A549 (cell line): ENCODE measurements around the gene ITGA1. TPM values are rescaled to one million over a fixed set of nuclear protein-coding genes. Genes with fewer than 3 reads are reported as not detected.

Source experiments
- ATAC-seq, 2 experiments: fragments of 200-7000 bp in 1 of 2; fragments of >200 bp in 1 of 2; cut with Nextera tagmentation in 1 of 2; cut with Tn5 transposase in 1 of 2; 3 replicates each; pipeline versions ENCODE4 v1.8.0 to v1.9.1; 2018 to 2020; ENCODE audit warnings: mild to moderate bottlenecking in 1 of 2, moderate library complexity in 1 of 2
- CTCF ChIA-PET: fragments of 300-600 bp; sonication (Branson Sonifier 250); formaldehyde crosslinking; extraction: SDS; loops from one replicate; lab custom pipeline; 2021; ENCODE audit warnings: antibody characterized with exemption, inconsistent platforms; lab: Yijun Ruan, JAX
- POLR2A ChIA-PET: fragments of 350-600 bp; formaldehyde crosslinking; extraction: SDS; loops from one replicate; lab custom pipeline; 2021; ENCODE audit warnings: antibody characterized with exemption, inconsistent platforms; lab: Yijun Ruan, JAX
- DNase-seq, 2 experiments: peaks; one replicate each; pipeline versions ENCODE4 v3.0.0 to v3.0.0-alpha.2; 2011 to 2016; ENCODE audit warnings: low read depth in 1 of 2, low spot score in 1 of 2
- FAIRE-seq: peaks from 2 replicates; lab custom pipeline; 2011; peaks lifted over from hg19 to GRCh38; lab: Jason Lieb, UNC
- H3K27ac ChIP-seq, 2 experiments: fragments of >200 bp; sonication (Bioruptor Twin); formaldehyde crosslinking; 3 replicates each; pipeline ENCODE4 v1.5.1; 2016 to 2017
- H3K4me1 ChIP-seq: fragments of >200 bp; sonication (Bioruptor Twin); formaldehyde crosslinking; 3 replicates; pipeline ENCODE4 v1.6.1; 2016
- H3K4me2 ChIP-seq: fragments of >200 bp; sonication (Bioruptor Twin); formaldehyde crosslinking; 3 replicates; pipeline ENCODE4 v1.6.1; 2016
- H3K4me3 ChIP-seq: fragments of >200 bp; sonication (Bioruptor Twin); formaldehyde crosslinking; 3 replicates; pipeline ENCODE4 v1.5.1; 2016
- H3K9me3 ChIP-seq: fragments of >200 bp; sonication (Bioruptor Twin); formaldehyde crosslinking; 3 replicates; pipeline ENCODE4 v1.6.1; 2016
- BHLHE40 ChIP-seq: IDR thresholded peaks from 2 replicates; pipeline ENCODE4 v1.6.1; 2012; ENCODE audit warnings: low read depth, low read length, inconsistent platforms
- CHD4 ChIP-seq: fragments of 200-600 bp; sonication (generic); IDR thresholded peaks from 2 replicates; pipeline ENCODE4 v1.6.1; 2016; ENCODE audit warnings: antibody characterized with exemption, mild to moderate bottlenecking, borderline replicate concordance
- EHF ChIP-seq: fragments of 250-450 bp; sonication (Bioruptor Pico); IDR thresholded peaks from 2 replicates; pipeline ENCODE4 v1.5.0; 2020; ENCODE audit warnings: mild to moderate bottlenecking
- FOSB ChIP-seq: fragments of 250-450 bp; sonication (Bioruptor Pico); IDR thresholded peaks from 2 replicates; pipeline ENCODE4 v1.5.0; 2020; ENCODE audit warnings: mild to moderate bottlenecking, moderate library complexity
- FOSL2 ChIP-seq, 2 experiments: fragments of 450-650 bp in 1 of 2; fragments of >200 bp in 1 of 2; sonication (Bioruptor Twin) in 1 of 2; formaldehyde crosslinking; IDR thresholded peaks; 2 replicates each; pipeline versions ENCODE4 v1.5.0 to v1.6.1; 2016 to 2020; ENCODE audit warnings: mild to moderate bottlenecking in 1 of 2, moderate library complexity in 1 of 2
- HDAC2 ChIP-seq: fragments of 200-600 bp; sonication (generic); IDR thresholded peaks from 2 replicates; pipeline ENCODE4 v1.6.1; 2016
- HOXA7 ChIP-seq: fragments of 250-450 bp; sonication (Bioruptor Pico); IDR thresholded peaks from 2 replicates; pipeline ENCODE4 v1.5.0; 2020; ENCODE audit warnings: mild to moderate bottlenecking, moderate library complexity
- HOXB13 ChIP-seq: fragments of 250-450 bp; sonication (Bioruptor Pico); IDR thresholded peaks from 2 replicates; pipeline ENCODE4 v1.5.0; 2020; ENCODE audit warnings: low read depth, mild to moderate bottlenecking, moderate library complexity
- JUNB ChIP-seq: fragments of >200 bp; sonication (Bioruptor Twin); formaldehyde crosslinking; IDR thresholded peaks from 2 replicates; pipeline ENCODE4 v1.6.1; 2016
- KDM1A ChIP-seq: fragments of 200-600 bp; sonication (generic); IDR thresholded peaks from 2 replicates; pipeline ENCODE4 v1.6.1; 2016; ENCODE audit warnings: low read depth, mild to moderate bottlenecking
- MAFK ChIP-seq: fragments of 450-650 bp; IDR thresholded peaks from 2 replicates; pipeline ENCODE4 v1.6.1; 2014; ENCODE audit not compliant: partially characterized antibody
- MYC ChIP-seq: IDR thresholded peaks from 2 replicates; pipeline ENCODE4 v1.6.1; 2012; ENCODE audit warnings: mild to moderate bottlenecking, inconsistent platforms, low read length, improper control_type of control experiment, borderline replicate concordance
- NPAS2 ChIP-seq: fragments of 250-450 bp; sonication (Bioruptor Pico); IDR thresholded peaks from 2 replicates; pipeline ENCODE4 v1.8.0; 2022; ENCODE audit warnings: mild to moderate bottlenecking, moderate library complexity, borderline replicate concordance
- NR3C1 ChIP-seq: fragments of >200 bp; sonication (Bioruptor Twin); formaldehyde crosslinking; IDR thresholded peaks from 3 replicates; pipeline ENCODE4 v1.6.1; 2017
- POLR2A ChIP-seq: IDR thresholded peaks from 2 replicates; pipeline ENCODE4 v1.6.1; 2012; ENCODE audit warnings: mild to moderate bottlenecking, low read length
- RARB ChIP-seq: fragments of 250-450 bp; sonication (Bioruptor Pico); IDR thresholded peaks from 2 replicates; pipeline ENCODE4 v1.8.0; 2021; ENCODE audit warnings: mild to moderate bottlenecking, moderate library complexity
- RFX5 ChIP-seq: fragments of 450-650 bp; IDR thresholded peaks from 2 replicates; pipeline ENCODE4 v1.7.1; 2014; ENCODE audit warnings: antibody characterized with exemption, mild to moderate bottlenecking, moderate library complexity
- RNF2 ChIP-seq: fragments of 200-600 bp; sonication (generic); IDR thresholded peaks from 2 replicates; pipeline ENCODE4 v1.6.1; 2016; ENCODE audit warnings: low read depth, mild to moderate bottlenecking, antibody characterized with exemption, moderate library complexity, borderline replicate concordance
- SREBF2 ChIP-seq: fragments of 450-650 bp; IDR thresholded peaks from 2 replicates; pipeline ENCODE4 v1.6.1; 2014; ENCODE audit warnings: mild to moderate bottlenecking, moderate library complexity
- TFCP2L1 ChIP-seq: fragments of 250-450 bp; sonication (Bioruptor Pico); IDR thresholded peaks from 2 replicates; pipeline ENCODE4 v1.5.0; 2021; ENCODE audit warnings: mild to moderate bottlenecking
- ZSCAN20 ChIP-seq: fragments of 250-450 bp; sonication (Bioruptor Pico); IDR thresholded peaks from 2 replicates; pipeline ENCODE4 v1.8.0; 2022; ENCODE audit warnings: mild to moderate bottlenecking, moderate library complexity
- WGBS: methylation state at CpG from one replicate; pipeline ENCODE4 v1.1.6; 2017; ENCODE audit errors: missing lambda C conversion rate; 5-methylcytosine and 5-hydroxymethylcytosine counted together
- polyA plus RNA-seq, 4 experiments: library from polyadenylated mRNA; depleted of rRNA in 3 of 4; stranded (reverse); fragments of >200 nt; fragmentation: RNase III in 1 of 4; extraction: RNeasy Plus Mini Kit Qiagen cat#74134 plus additional on column Dnase treatment in 1 of 4; gene quantifications; 2 replicates in 3 of 4; 3 replicates in 1 of 4; pipeline ENCODE4 v1.2.3, GENCODE V29; 2011 to 2017
- TF ChIP-seq, protein P1 (sequence below): IDR thresholded peaks from 2 replicates; pipeline ENCODE4 v1.6.1; 2012
- TF ChIP-seq, protein P2 (sequence below): fragments of 150-350 bp; IDR thresholded peaks from 2 replicates; pipeline ENCODE4 v1.6.1; 2014; ENCODE audit warnings: low read depth, mild to moderate bottlenecking, low read length
- TF ChIP-seq, protein P3 (sequence below): fragments of >200 bp; sonication (Bioruptor Twin); formaldehyde crosslinking; IDR thresholded peaks from 3 replicates; pipeline ENCODE4 v1.6.1; 2016

The ITGA1 gene
- polyA plus RNA-seq, 2 of the 4 experiments (the other 2 are of a cell fraction), result 1.5 to 5.5 TPM

GRCh38 chr5:52760695-52761366 lies 26.9 kb upstream of the ITGA1 start:
- H3K4me3 ChIP-seq, result no peak overlapping the region
- ATAC-seq, result no peak
- ChIA-PET CTCF (no interaction called here), POLR2A (no interaction called here)
- no peak for TF ChIP-seq CHD4
- no peak for TF ChIP-seq FOSB (CRISPR knock-in tag)
- TF ChIP-seq, protein P1, sequence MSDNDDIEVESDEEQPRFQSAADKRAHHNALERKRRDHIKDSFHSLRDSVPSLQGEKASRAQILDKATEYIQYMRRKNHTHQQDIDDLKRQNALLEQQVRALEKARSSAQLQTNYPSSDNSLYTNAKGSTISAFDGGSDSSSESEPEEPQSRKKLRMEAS, result no peak
- TF ChIP-seq EHF (CRISPR knock-in tag), result no peak
- DNase-seq, result no peak
- FAIRE-seq, result no peak
- no peak overlapping the region for H3K4me2 ChIP-seq
- H3K4me1 ChIP-seq, result no peaks in the 10 kb centered on the region
- H3K27ac ChIP-seq, result no peak overlapping the region
- whole genome bisulfite sequencing, result 12% methylated on average over 1 of the region's 1 CpG
- no peaks in the 10 kb centered on the region for H3K9me3 ChIP-seq

DNA sequence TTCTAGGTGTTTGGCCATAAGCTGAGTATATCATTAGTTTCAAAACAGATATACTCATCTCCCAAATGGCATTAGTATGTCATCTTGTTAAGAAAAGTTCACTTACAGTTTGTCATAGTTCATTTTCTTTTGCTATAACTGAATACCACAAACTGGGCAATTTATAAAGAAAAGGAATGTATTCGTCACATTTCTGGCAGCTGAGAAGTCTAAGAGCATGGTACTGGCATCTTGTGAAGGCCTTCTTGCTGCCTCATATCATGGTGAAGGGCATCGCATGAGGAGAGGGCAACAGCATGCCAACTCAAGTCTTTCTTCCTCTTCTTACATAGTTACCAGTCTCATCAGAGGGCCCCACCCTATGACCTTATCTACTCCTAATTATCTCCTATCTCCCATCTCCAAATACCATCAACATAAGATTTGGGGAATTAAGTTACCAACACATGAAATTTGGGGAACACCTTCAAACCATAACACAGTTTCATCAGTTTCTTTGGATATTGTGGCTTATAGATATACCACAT lies 20.4 kb upstream of the ITGA1 start:
- no peak overlapping the region for H3K27ac ChIP-seq
- no peak for FAIRE-seq
- no peak for ATAC-seq
- 85% methylated on average over 2 of the region's 2 CpGs for WGBS
- CTCF ChIA-PET, result interaction anchor here (0.5 kb wide), 1 partner anchor 66 kb away, joined by 3 read pairs; no protein-coding TSS in a partner anchor
- DNase-seq, result no peak
- no peak for TF ChIP-seq HOXA7 (CRISPR knock-in tag)
- TF ChIP-seq, protein P1, result no peak
- TF ChIP-seq RARB (CRISPR knock-in tag), result no peak
- no peak for TF ChIP-seq MAFK
- TF ChIP-seq RNF2, result no peak
- TF ChIP-seq, protein P2, sequence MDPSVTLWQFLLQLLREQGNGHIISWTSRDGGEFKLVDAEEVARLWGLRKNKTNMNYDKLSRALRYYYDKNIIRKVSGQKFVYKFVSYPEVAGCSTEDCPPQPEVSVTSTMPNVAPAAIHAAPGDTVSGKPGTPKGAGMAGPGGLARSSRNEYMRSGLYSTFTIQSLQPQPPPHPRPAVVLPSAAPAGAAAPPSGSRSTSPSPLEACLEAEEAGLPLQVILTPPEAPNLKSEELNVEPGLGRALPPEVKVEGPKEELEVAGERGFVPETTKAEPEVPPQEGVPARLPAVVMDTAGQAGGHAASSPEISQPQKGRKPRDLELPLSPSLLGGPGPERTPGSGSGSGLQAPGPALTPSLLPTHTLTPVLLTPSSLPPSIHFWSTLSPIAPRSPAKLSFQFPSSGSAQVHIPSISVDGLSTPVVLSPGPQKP, result no peak
- TF ChIP-seq FOSL2 (IDR thresholded peaks at IDR 0.05), result no peak
- no peak for TF ChIP-seq FOSL2 (CRISPR knock-in tag; IDR thresholded peaks at IDR 0.05)
- TF ChIP-seq MYC, result no peak
- TF ChIP-seq JUNB, result no peak
- no peak for TF ChIP-seq BHLHE40
- H3K4me2 ChIP-seq, result no peak overlapping the region
- no peaks in the 10 kb centered on the region for H3K9me3 ChIP-seq
- no peaks in the 10 kb centered on the region for H3K4me1 ChIP-seq
- POLR2A ChIA-PET, result no interaction called here
- no peak overlapping the region for H3K4me3 ChIP-seq

DNA sequence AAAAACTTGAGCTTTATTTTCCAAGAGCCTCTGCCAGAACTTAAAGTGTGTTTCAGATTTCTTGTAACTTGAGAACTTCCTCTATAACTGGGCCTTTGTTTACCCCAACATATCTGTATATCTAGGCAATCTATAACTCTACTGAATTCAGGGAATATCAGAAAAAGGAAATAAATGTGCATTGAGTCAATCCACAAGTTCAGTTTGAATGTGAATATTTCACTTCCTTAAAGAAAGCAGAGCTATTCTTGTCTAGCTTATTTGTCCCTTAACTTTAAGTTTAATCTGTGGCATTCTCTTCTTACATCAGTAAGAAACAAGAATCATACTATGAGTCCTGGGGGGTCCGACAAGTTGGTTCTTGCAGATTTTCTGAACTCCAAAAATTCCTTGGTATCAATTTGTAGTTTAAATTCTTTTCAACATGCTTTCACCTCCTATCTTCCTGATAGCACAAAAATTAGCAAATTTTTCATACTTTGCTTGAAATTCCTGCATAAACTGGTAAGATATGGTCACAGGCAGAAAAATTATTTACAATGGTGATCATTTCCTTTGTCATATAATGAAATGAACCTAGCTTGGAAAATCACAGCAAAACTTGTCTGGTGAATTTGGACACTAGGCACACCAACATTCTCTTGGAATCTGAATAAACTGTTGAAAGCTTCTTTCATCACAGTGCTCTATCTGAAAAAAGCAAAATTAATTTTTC lies 19.8 kb upstream of the ITGA1 start:
- TF ChIP-seq NPAS2 (CRISPR knock-in tag) (no peak), RNF2 (no peak), TFCP2L1 (no peak), KDM1A (no peak), EHF (CRISPR knock-in tag) (no peak), SREBF2 (no peak), HDAC2 (no peak), ZSCAN20 (CRISPR knock-in tag) (no peak), POLR2A (no peak), NR3C1 (no peak), RFX5 (no peak), HOXB13 (CRISPR knock-in tag) (no peak)
- TF ChIP-seq, protein P3, sequence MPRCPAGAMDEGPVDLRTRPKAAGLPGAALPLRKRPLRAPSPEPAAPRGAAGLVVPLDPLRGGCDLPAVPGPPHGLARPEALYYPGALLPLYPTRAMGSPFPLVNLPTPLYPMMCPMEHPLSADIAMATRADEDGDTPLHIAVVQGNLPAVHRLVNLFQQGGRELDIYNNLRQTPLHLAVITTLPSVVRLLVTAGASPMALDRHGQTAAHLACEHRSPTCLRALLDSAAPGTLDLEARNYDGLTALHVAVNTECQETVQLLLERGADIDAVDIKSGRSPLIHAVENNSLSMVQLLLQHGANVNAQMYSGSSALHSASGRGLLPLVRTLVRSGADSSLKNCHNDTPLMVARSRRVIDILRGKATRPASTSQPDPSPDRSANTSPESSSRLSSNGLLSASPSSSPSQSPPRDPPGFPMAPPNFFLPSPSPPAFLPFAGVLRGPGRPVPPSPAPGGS, result no peak
- ChIA-PET POLR2A (no interaction called here), CTCF (interaction anchor here (0.5 kb wide), 1 partner anchor 67 kb away, joined by 3 read pairs; no protein-coding TSS in a partner anchor)
- Histone ChIP-seq H3K4me1 (no peaks in the 10 kb centered on the region), H3K27ac (no peak overlapping the region), H3K4me2 (no peak overlapping the region), H3K4me3 (no peak overlapping the region), H3K9me3 (no peaks in the 10 kb centered on the region)
- 46% methylated on average over 1 of the region's 1 CpG for WGBS
- ATAC-seq (no peak), DNase-seq (no peak), FAIRE-seq (no peak)
